Measurements from ENCODE around the gene CDC6.

DNA sequence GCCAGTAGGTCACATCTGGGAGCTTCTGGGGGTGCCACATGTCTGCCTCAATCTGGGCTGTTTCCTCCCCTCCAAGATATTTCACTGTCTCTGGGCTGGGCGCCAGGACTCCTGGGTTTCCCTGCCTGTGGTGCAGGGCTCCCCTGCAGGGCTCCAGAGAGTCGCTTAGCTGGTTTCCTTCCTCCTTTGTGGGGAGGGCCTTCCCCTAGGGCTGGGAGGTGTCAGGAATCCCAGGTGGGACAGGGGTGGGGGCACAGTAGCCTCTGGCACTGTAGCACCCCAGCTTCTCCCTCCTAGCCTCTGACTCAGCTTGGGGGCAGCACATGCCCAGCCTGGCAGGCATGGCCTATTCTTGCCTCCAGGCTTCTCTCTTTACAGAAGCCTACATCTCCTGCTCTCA, 23.9 kb downstream of the CDC6 start:
- TF ChIP-seq, protein P1, sequence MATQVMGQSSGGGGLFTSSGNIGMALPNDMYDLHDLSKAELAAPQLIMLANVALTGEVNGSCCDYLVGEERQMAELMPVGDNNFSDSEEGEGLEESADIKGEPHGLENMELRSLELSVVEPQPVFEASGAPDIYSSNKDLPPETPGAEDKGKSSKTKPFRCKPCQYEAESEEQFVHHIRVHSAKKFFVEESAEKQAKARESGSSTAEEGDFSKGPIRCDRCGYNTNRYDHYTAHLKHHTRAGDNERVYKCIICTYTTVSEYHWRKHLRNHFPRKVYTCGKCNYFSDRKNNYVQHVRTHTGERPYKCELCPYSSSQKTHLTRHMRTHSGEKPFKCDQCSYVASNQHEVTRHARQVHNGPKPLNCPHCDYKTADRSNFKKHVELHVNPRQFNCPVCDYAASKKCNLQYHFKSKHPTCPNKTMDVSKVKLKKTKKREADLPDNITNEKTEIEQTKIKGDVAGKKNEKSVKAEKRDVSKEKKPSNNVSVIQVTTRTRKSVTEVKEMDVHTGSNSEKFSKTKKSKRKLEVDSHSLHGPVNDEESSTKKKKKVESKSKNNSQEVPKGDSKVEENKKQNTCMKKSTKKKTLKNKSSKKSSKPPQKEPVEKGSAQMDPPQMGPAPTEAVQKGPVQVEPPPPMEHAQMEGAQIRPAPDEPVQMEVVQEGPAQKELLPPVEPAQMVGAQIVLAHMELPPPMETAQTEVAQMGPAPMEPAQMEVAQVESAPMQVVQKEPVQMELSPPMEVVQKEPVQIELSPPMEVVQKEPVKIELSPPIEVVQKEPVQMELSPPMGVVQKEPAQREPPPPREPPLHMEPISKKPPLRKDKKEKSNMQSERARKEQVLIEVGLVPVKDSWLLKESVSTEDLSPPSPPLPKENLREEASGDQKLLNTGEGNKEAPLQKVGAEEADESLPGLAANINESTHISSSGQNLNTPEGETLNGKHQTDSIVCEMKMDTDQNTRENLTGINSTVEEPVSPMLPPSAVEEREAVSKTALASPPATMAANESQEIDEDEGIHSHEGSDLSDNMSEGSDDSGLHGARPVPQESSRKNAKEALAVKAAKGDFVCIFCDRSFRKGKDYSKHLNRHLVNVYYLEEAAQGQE (IDR thresholded peaks at IDR 0.05; ENCODE audit: insufficient read depth in 1 of 2, low read depth in 2 of 2, low read length in 2 of 2), result no peak
- TF ChIP-seq SIN3A (IDR thresholded peaks at IDR 0.05; ENCODE audit: borderline replicate concordance, insufficient read depth, low read length) (no peak), POLR2AphosphoS5 (IDR thresholded peaks at IDR 0.05; ENCODE audit: low read depth, low read length) (no peak)

Measured in PFSK-1 (cell line).